ENCODE measurements around the gene PRDM16. TPM values are rescaled to one million over a fixed set of nuclear protein-coding genes. Genes with fewer than 3 reads are reported as not detected.

PRDM16 gene
- total RNA-seq, 4 donors from 2014 or later = 5.9 to 41.7 (median 11.2) TPM

DNA sequence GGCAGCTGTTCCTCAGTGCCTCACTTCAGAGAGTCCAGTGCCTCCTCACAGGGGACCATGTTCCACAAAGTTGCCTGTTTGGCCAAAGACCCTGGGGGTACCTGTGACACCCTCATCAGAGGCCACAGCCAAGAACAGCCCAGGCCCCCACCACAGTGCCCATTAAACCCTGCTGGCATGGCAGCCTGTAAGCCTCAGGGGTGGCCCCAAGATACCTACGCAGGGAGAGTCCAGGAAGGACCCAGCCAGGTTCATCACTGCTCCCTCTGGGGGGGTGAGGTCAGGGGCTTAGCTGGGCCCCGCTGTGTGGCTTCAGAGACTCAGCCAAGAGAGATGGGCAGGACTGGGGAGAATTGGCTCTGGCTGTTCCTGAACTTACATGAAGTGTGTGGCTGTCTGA is 19.1 kb upstream of the PRDM16 start:
- H3K9me3 ChIP-seq = peaks cover 0 to 6% (median 0%) of the 10 kb centered on the region in 4 donors
- 65 to 87% methylated on average over 2 of the region's 2 CpGs for WGBS, 2 donors
- H3K4me1 ChIP-seq = peaks cover 0 to 5% (median 0%) of the 10 kb centered on the region in 4 donors
- no peak for TF ChIP-seq EP300 (IDR thresholded peaks at IDR 0.05)
- TF ChIP-seq POLR2A (IDR thresholded peaks at IDR 0.05) = no peak
- TF ChIP-seq, protein P1, sequence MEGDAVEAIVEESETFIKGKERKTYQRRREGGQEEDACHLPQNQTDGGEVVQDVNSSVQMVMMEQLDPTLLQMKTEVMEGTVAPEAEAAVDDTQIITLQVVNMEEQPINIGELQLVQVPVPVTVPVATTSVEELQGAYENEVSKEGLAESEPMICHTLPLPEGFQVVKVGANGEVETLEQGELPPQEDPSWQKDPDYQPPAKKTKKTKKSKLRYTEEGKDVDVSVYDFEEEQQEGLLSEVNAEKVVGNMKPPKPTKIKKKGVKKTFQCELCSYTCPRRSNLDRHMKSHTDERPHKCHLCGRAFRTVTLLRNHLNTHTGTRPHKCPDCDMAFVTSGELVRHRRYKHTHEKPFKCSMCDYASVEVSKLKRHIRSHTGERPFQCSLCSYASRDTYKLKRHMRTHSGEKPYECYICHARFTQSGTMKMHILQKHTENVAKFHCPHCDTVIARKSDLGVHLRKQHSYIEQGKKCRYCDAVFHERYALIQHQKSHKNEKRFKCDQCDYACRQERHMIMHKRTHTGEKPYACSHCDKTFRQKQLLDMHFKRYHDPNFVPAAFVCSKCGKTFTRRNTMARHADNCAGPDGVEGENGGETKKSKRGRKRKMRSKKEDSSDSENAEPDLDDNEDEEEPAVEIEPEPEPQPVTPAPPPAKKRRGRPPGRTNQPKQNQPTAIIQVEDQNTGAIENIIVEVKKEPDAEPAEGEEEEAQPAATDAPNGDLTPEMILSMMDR (IDR thresholded peaks at IDR 0.05) = no peak
- H3K36me3 ChIP-seq = peaks cover 0 to 9% (median 0%) of the 10 kb centered on the region in 3 donors
- DNase-seq (ENCODE audit: low spot score in 2 of 2) = no peak
- no peak overlapping the region for H3K4me3 ChIP-seq
- H3K27me3 ChIP-seq = peaks cover 0 to 10% of the 10 kb centered on the region in 2 donors
- H3K27ac ChIP-seq = no peak overlapping the region

DNA sequence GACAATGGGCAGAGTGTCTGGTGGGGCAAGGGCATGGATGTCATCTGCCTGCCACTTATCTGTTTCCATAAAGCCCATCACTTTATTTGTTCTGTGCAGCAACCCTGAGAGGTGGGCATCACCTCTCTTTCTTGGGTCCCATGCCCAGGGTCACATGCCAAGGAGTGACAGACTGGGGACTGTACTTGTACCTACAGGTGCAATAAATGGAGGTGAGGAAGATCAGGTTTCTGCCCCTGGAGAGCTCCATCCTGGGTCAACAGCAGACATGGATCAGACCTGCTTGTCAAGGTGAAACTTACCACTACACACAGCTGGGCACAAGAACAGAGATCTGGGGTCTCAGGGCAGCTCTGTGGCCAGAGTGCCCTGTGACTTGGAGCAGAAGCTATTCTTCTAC is 18.4 kb upstream of the PRDM16 start:
- TF ChIP-seq POLR2A (IDR thresholded peaks at IDR 0.05) (no peak), EP300 (IDR thresholded peaks at IDR 0.05) (no peak)
- TF ChIP-seq, protein P1 (IDR thresholded peaks at IDR 0.05) = no peak
- peaks cover 0 to 5% (median 0%) of the 10 kb centered on the region in 4 donors for H3K4me1 ChIP-seq
- peaks cover 0 to 2% (median 0%) of the 10 kb centered on the region in 3 donors for H3K36me3 ChIP-seq
- no peaks in the 10 kb centered on the region for H3K9me3 ChIP-seq
- no peak overlapping the region for H3K4me3 ChIP-seq
- H3K27me3 ChIP-seq = peaks cover 0 to 10% of the 10 kb centered on the region in 2 donors
- no peak for DNase-seq (ENCODE audit: low spot score in 2 of 2)
- H3K27ac ChIP-seq = no peak overlapping the region

DNA sequence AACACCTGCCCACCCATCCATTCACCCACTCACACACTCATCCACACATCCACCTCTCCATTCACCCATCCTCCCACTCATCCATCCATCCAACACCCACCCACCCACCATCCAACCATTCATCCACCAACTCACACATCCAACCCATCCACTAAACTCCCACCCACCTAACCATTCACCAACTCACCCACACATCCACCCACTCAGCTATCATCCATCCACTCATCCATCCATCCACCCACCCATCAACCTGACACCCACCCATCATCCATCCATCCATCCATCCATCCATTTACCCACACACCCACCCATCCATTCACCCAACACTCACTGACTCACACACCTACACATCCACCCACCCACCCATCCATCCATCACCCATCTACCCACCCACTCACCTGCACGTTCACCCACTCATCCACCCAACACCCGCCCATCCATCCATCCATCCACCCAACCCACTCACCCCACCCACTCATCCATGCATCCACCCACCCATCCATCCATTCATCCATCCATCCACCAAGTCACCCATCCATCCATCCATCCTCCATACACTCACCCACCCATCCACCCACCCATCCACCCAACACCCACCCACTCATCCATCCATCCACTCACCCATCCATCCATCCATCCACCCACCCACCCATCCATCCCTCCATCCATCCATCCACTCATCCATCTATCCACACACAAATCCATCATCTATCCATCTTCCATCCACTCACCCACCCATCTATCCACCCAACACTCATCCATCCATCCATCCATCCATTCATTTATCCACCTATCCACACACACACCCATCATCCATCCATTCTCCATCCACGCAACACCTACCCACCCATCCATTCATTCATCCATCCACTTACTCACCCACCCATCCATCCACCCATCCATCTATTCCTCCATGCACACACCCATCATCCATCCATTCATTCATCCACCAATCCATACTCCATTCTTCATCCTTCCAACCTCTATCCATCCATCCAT is 17.4 kb upstream of the PRDM16 start:
- DNase-seq (ENCODE audit: low spot score in 2 of 2) = no peak
- 86 to 87% methylated on average over 3 of the region's 3 CpGs for WGBS, 2 donors
- Histone ChIP-seq H3K36me3 (no peaks in the 10 kb centered on the region), H3K4me3 (no peak overlapping the region), H3K27me3 (peaks cover 0 to 10% of the 10 kb centered on the region in 2 donors), H3K27ac (no peak overlapping the region), H3K4me1 (peaks cover 0 to 5% (median 0%) of the 10 kb centered on the region in 4 donors), H3K9me3 (no peaks in the 10 kb centered on the region)
- TF ChIP-seq POLR2A (IDR thresholded peaks at IDR 0.05) = no peak
- TF ChIP-seq EP300 (IDR thresholded peaks at IDR 0.05) = no peak
- TF ChIP-seq, protein P1 (IDR thresholded peaks at IDR 0.05) = no peak

DNA sequence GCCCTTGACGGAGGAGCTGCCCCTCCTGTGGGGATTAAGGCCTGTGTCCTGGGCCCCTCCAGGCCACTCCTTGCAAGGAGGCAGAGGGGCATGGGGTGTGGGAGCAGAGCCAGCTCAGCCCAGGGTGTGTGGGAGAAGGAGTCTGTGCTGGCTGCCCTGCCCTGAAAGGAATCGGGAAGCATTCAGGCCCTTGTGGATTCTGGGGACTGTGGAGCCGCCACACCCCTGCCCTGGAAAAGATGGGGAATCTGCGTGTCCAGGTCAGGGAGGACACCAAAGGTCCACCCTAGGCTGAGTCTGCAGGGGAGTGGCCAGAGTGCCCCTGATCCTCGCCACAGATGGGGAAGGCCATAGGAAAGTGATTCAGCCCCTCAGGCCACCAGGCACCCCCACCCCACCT is 16.5 kb upstream of the PRDM16 start:
- peaks cover 0 to 10% of the 10 kb centered on the region in 2 donors for H3K27me3 ChIP-seq
- no peak overlapping the region for H3K4me3 ChIP-seq
- H3K9me3 ChIP-seq = no peaks in the 10 kb centered on the region
- H3K4me1 ChIP-seq = peaks cover 0 to 5% (median 0%) of the 10 kb centered on the region in 4 donors
- 88 to 94% methylated on average over 4 to 5 of the region's 5 CpGs for WGBS, 2 donors
- no peaks in the 10 kb centered on the region for H3K36me3 ChIP-seq
- no peak for DNase-seq (ENCODE audit: low spot score in 2 of 2)
- TF ChIP-seq EP300 (IDR thresholded peaks at IDR 0.05) (no peak), POLR2A (IDR thresholded peaks at IDR 0.05) (no peak)
- TF ChIP-seq, protein P1 (IDR thresholded peaks at IDR 0.05) = no peak
- H3K27ac ChIP-seq = no peak overlapping the region
